ENCODE data around the gene NDUFC1.

GRCh38 chr4:139275281-139275735 lies 27.0 kb downstream of the NDUFC1 start:
- TF ChIP-seq, protein P1, sequence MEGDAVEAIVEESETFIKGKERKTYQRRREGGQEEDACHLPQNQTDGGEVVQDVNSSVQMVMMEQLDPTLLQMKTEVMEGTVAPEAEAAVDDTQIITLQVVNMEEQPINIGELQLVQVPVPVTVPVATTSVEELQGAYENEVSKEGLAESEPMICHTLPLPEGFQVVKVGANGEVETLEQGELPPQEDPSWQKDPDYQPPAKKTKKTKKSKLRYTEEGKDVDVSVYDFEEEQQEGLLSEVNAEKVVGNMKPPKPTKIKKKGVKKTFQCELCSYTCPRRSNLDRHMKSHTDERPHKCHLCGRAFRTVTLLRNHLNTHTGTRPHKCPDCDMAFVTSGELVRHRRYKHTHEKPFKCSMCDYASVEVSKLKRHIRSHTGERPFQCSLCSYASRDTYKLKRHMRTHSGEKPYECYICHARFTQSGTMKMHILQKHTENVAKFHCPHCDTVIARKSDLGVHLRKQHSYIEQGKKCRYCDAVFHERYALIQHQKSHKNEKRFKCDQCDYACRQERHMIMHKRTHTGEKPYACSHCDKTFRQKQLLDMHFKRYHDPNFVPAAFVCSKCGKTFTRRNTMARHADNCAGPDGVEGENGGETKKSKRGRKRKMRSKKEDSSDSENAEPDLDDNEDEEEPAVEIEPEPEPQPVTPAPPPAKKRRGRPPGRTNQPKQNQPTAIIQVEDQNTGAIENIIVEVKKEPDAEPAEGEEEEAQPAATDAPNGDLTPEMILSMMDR (IDR thresholded peaks at IDR 0.05): no peak
- TF ChIP-seq POLR2A (IDR thresholded peaks at IDR 0.05): no peak

Measured in lower leg skin (tissue), 3 donors.